Liver (tissue), 3 donors: ENCODE data around the gene SURF6.

Source experiments
- EGR1 ChIP-seq, 2 donors: IDR thresholded peaks; 2 replicates each; pipeline ENCODE4 v1.6.1; 2016 to 2018; ENCODE audit warnings: antibody characterized with exemption in 2 of 2, low read depth in 2 of 2
- JUND ChIP-seq, 2 donors: IDR thresholded peaks; 2 replicates each; pipeline ENCODE4 v1.6.1; 2016; ENCODE audit warnings: antibody characterized with exemption in 2 of 2
- RAD21 ChIP-seq, 2 donors: IDR thresholded peaks; 2 replicates each; pipeline ENCODE4 v1.6.1; 2016; ENCODE audit warnings: antibody characterized with exemption in 2 of 2, mild to moderate bottlenecking in 2 of 2
- RXRA ChIP-seq, 2 donors: IDR thresholded peaks; 2 replicates each; pipeline ENCODE4 v1.6.1; 2017 to 2018; ENCODE audit warnings: antibody characterized with exemption in 2 of 2, mild to moderate bottlenecking in 1 of 2
- SP1 ChIP-seq: IDR thresholded peaks from 2 replicates; pipeline ENCODE4 v1.6.1; 2018; ENCODE audit warnings: antibody characterized with exemption, mild to moderate bottlenecking
- TAF1 ChIP-seq: conservative IDR thresholded peaks from 2 replicates; pipeline ENCODE4 v1.6.1; 2016; ENCODE audit warnings: antibody characterized with exemption, mild to moderate bottlenecking
- TF ChIP-seq, protein P1 (sequence below): fragments of 150-350 bp; IDR thresholded peaks from 2 replicates; pipeline ENCODE4 v1.5.1; 2017; ENCODE audit warnings: improper control_type of control experiment, low read depth, low read length; ENCODE audit not compliant: missing input control
- TF ChIP-seq, protein P2 (sequence below): IDR thresholded peaks from 2 replicates; pipeline ENCODE4 v1.6.1; 2016; ENCODE audit warnings: antibody characterized with exemption
- donor health status: healthy.
- donor health status: healthy.

DNA sequence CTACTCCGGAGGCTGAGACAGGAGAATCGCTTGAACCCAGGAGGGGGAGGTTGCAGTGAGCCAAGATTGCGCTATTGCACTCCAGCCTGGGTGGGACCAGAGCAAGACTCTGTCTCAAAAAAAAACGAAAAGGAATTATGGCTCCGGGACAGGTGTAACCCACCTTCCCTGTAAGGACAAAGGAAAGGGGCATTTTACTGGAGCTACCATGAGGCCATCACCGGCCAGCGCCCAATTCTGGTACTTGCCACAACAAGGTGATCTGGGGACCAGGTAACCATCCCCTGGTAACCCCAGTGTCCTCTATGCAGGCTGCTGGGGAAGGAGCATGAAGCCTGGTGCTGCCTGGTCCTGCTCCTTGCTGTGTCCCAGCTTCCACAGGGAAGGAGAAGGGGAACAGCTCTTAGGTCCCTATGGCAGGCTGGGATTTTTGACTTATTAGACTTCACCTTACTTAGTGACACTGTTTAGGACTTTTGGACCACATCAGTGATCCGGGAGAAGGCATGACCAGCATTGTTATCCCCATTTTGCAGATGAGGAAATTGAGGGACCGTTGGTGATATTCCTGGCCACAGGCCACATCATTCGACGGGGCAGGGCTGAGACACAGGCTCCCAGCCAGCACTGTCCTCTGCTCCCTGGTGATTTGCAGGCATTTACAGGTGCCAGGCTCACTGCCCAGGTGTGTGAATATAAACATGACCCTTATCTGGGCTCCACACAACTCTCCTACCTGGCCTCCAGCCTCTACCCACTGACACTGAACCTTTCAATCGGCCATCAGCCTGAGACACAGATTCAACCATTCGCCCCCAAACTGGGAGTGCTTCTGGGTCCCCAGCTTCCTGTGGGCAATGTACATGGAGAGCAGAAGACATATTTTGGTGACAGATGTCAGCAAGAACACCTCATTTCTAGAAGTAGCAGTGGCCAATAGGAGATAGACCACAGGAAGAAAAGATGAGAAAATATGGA is 34.4 kb downstream of the SURF6 start:
- TF ChIP-seq, protein P1, sequence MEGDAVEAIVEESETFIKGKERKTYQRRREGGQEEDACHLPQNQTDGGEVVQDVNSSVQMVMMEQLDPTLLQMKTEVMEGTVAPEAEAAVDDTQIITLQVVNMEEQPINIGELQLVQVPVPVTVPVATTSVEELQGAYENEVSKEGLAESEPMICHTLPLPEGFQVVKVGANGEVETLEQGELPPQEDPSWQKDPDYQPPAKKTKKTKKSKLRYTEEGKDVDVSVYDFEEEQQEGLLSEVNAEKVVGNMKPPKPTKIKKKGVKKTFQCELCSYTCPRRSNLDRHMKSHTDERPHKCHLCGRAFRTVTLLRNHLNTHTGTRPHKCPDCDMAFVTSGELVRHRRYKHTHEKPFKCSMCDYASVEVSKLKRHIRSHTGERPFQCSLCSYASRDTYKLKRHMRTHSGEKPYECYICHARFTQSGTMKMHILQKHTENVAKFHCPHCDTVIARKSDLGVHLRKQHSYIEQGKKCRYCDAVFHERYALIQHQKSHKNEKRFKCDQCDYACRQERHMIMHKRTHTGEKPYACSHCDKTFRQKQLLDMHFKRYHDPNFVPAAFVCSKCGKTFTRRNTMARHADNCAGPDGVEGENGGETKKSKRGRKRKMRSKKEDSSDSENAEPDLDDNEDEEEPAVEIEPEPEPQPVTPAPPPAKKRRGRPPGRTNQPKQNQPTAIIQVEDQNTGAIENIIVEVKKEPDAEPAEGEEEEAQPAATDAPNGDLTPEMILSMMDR: no peak
- TF ChIP-seq SP1: no peak
- no peak for TF ChIP-seq RXRA (IDR thresholded peaks at IDR 0.05)
- TF ChIP-seq JUND (IDR thresholded peaks at IDR 0.05): no peak
- TF ChIP-seq, protein P2, sequence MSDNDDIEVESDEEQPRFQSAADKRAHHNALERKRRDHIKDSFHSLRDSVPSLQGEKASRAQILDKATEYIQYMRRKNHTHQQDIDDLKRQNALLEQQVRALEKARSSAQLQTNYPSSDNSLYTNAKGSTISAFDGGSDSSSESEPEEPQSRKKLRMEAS: no peak
- no peak for TF ChIP-seq TAF1
- TF ChIP-seq EGR1 (IDR thresholded peaks at IDR 0.05; ENCODE audit: low read depth in 2 of 2): no peak
- no peak for TF ChIP-seq RAD21 (IDR thresholded peaks at IDR 0.05)
